ENCODE measurements around the gene CTPS2.
"Not testable (repeated sequence)": the region's sequence is repeated elsewhere in the genome, so short reads cannot be mapped to it uniquely, and the experiment has no call there.

The CTPS2 gene, protein sequence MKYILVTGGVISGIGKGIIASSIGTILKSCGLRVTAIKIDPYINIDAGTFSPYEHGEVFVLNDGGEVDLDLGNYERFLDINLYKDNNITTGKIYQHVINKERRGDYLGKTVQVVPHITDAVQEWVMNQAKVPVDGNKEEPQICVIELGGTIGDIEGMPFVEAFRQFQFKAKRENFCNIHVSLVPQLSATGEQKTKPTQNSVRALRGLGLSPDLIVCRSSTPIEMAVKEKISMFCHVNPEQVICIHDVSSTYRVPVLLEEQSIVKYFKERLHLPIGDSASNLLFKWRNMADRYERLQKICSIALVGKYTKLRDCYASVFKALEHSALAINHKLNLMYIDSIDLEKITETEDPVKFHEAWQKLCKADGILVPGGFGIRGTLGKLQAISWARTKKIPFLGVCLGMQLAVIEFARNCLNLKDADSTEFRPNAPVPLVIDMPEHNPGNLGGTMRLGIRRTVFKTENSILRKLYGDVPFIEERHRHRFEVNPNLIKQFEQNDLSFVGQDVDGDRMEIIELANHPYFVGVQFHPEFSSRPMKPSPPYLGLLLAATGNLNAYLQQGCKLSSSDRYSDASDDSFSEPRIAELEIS

DNA sequence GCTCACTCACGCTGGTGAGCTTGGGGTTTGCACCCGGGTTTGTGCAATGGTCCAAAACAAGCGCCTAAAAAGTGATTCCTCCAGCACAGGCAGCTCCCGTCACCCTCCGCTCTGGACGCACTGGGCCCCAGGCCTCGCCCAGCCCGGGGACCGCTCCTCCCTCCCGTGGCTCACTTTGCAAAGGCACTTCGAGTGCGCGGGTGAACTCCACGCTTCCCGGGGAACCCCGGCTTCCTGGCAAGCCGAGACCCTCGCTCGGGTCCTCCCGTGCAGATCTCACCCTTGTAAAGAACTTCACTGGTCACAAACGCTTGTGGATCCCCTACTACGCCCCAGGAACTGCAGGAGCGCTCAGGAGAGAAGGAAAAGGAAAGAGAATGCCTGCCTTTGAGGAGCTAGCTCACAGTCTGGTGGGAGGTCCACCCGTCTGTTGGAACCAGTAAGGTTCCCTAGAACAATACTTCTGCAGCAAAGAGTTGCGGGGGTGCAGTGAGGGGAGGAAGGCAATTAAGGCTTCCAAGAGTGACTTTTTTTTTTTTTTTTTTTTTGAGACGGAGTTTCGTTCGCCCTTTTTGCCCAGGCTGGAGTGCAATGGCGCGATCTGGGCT is at the start of gene CTPS2:
Gene CTPS2 (minus strand): TSS at position 122 of the 608 bp plus-strand sequence. CDS start 9,767 bp downstream, outside the sequence.
- DNase-seq (ENCODE audit: low read depth) = peak; percentile 29

DNA sequence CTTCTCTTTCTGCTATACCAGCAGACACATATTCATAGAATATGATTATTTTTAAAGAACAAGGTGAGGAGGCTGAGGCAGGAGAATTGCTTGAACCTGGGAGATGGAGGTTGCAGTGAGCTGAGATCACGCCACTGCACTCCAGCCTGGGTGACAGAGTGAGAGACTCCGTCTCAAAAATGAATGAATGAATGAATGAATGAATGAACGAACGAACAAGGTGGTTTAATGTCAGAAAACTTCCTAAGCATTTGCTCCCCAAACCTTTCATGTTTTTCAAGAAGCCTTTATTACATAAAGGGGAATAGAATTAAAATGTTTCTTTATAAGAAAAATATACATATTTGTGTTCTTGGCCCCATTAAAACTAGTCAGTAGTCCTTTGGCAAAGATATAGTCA is 49.0 kb upstream of the CTPS2 start:
- not testable (repeated sequence) for DNase-seq (ENCODE audit: low read depth)

DNA sequence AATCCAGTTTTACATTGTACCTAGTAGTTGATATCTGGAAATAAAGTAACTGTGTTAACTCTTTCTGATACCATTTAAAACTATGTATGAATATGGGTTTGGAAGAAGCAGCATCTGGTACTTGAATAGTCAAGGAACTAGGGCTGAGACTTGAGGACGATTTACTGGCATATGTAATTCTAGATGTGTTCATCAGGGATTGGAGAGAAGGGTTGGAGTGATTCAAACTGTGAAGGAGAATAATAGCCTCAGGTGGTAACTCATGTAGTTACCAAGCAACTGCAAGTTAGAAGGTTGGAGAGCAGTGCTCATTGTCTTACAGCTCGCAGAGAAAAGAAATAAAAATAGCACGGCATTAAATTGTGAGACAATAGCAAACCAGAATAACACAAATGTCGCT is 44.3 kb upstream of the CTPS2 start:
- DNase-seq (ENCODE audit: low read depth) = no peak

DNA sequence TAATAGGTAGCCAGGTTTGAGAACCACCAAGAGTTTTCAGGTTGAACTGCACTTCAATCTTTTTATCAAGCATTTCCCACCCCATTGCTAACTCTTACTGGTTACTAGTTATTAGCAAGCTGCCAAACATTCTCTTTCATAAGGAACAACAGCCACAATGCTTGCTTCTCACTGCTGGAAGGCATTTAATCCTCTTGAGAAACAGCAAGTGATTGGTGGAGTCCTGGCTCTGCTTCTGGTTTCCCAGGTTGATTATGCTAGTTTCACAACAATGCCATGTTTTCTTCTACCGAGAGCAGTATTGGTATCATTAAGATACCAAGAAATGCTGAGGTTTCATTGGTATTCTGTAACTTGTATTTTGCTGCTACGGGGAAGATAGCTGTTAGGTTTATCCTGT is 41.5 kb upstream of the CTPS2 start:
- peak; percentile 67 for DNase-seq (ENCODE audit: low read depth)

DNA sequence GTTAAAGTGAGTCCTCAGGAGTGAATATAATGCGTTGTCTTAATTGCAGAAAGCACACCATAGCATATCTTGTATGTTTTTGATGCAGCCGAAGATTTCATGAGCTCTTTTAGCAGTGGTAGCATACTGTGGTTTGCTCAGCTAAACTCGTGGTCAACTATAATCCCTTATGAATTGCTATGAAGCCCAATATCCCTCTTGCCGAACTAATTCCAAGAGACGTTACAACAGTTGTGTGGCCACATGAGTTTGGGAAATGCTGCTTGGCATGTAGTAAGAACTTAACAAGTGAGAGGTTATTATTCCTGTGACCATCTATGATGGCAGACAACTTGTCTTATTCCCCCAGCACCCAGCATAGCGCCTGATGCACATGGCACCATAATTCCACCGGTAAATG is 37.7 kb upstream of the CTPS2 start:
- peak; percentile 83 for DNase-seq (ENCODE audit: low read depth)

DNA sequence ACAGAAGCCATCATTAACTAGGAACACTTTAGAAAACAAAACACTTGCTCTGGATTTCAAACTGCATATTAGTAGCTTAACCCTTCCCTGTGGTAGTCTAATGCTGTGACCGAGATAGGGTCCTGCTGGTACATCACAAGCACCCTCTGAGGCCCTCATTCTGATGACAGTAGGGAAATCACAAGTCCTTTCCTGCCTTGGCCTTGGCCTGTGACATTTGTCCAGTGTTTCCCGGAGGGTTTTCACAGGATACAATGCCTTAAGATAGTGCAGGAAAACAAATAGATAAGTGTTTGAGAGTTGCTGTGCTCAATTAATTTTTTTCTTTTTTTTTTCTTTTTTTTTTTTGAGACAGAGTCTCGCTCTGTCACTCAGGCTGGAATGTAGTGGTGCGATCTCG is 36.0 kb upstream of the CTPS2 start:
- no peak for DNase-seq (ENCODE audit: low read depth)

DNA sequence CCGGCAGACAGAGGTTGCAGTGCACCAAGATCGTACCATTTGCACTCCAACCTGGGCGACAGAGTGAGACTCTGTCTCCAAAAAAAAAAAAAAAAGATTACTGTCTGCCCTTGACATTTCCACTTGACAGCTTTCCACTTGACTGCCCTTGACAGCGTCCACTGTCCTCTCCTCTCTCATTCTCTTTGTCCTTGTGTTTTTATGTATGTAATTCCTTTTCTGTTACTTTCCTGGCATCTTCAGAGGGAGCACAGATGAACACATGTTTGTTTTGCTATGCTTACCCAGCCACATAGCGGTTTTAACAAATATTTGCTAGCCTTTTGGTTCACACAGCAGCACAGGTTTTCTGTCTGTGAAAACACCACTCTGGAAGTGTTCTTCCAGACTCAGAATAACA is 33.2 kb upstream of the CTPS2 start:
- DNase-seq (ENCODE audit: low read depth) = no peak

DNA sequence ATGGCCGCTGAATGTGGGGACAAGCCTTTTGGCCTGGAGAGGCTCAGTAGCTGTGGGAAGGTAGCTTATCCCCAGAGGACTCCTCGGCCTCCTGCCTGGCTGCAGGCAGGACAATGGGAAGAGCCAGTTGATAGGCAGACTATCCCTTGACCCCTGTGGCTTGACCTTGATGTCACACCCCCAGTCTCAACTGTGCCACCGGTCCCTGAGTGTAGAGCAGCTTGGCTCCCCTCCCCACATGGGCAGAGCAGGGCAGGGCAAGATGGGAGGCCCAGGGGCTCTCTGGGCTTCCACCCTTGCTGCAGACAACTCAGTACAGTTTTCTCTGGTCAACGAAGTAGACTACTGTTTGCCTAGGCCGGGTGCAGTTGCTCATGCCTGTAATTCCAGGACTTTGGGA is 32.6 kb upstream of the CTPS2 start:
- no peak for DNase-seq (ENCODE audit: low read depth)

DNA sequence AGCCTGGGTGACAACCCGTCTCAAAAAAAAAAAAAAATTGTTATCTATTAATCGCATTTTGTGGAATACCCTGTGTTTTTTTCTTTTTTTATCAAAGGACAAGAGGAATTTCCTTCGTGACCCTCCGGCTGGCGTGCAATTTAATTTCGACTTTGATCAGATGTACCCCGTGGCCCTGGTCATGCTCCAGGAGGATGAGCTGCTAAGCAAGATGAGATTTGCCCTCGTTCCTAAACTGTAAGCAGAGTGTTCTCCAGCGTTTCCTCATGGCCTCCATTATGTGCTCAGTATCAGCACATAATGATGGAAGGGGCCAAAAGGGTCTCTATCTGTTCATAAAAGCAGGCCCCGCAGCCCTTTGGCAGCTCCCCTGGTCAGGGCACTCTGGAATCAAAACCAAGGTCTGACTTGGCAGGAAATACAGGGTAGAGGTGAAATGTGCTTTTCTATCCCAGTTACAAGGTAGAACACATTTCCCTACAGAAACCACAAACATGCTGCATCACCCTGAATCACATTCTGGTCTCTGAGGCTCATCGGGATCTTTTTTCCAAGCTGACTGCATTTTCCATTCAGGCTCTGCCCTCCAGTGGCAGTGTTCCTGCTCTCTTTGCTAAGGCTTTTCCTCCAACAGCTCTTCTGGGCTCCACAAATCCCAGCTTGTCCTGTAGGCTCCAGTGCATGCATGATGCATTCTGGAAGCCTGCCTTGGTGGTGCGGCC is 31.3 kb upstream of the CTPS2 start:
- peak; percentile 87 for DNase-seq (ENCODE audit: low read depth)

DNA sequence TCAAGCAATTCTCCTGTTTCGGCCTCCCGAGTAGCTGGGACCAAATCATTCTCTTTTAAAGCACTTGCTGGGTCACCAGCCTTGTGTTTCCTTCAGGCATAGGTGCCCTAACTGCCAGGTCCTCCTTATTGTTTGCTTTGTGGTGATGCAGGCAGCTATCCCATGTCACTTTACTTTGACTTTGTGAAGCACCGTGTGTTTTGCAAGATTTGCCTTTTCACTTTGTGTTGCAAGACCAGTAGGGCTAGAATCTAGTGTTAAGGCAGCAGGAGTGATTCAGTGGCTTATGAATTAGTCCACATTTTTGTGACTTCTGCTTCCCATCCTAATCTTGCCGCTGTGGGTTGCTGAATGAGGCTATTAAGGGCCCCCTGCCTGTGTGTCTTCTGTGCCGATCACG is 27.1 kb upstream of the CTPS2 start:
- peak; percentile 83 for DNase-seq (ENCODE audit: low read depth)

DNA sequence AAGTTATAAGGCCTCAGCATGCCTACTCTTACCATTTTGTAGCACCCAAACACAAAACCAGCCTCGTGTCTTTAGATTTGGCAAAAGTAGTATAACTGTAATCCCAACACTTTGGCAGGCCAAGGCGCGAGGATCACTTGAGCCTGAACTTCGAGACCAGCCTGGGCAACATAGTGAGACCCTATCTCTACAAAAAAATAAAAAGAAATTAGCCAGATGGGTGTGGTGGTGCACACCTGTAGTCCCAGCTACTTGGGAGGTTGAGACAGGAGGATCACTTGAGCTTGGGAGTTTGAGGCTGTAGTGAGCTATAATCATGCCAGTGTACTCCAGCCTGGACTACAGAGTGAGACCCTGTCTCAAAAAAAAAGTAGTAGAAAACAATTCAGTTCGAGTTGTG is 24.6 kb upstream of the CTPS2 start:
- no peak for DNase-seq (ENCODE audit: low read depth)

DNA sequence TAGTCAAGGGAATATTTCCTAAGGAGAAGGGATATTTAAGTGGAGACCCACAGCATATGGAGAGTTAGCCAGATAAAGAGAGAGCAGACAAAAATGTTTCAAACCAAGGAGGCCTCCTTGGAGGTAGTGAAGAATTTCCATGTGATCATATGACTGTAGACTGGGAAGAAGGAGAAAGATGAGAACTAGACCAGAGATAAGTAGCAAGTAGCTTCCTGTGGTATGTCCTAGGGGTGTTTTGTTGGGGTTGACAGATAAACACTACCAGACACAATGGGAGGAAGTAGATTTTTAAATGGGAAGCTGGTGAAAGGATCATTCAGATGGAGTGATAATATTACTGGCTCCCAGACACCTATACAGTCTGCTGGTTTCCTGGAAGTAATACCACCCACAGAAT is 20.5 kb upstream of the CTPS2 start:
- DNase-seq (ENCODE audit: low read depth) = no peak

DNA sequence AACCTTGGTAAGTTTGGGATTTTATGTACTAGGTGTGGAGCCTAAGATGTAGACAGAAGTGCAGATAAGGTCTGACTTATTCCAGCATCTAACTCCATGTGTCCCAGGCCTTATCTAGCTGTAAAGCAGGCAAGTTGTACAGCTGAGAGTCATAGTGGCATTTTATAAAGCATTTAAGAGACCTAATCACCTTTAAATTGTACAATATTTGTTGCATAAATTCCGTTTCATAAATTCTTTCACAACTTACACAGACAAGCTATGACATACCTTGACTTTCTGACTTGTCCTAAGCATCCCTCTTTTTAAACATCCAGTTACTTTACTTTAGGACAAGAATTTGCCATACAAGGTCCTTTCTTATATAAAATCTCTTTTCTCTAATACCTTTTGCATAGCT is 18.0 kb upstream of the CTPS2 start:
- DNase-seq (ENCODE audit: low read depth) = no peak

DNA sequence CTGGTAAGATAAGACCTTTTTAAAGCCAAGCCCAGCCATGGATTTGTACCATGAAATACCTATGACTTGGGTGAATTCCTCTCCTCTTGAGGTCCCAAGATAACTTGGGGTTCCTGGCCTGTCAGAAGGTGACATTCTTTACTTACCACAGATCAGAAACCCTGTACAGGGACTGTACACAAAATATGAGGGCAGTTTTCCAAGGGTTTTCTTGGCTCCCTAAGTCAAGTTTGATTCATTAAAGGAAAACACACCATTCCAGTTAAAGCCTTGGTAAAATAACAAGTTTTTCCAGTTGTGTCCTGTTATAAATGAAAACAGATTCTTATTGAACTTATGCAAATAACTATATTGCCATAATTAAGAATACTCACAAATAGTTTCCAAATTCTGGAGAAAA is 15.2 kb upstream of the CTPS2 start:
- DNase-seq (ENCODE audit: low read depth) = no peak

DNA sequence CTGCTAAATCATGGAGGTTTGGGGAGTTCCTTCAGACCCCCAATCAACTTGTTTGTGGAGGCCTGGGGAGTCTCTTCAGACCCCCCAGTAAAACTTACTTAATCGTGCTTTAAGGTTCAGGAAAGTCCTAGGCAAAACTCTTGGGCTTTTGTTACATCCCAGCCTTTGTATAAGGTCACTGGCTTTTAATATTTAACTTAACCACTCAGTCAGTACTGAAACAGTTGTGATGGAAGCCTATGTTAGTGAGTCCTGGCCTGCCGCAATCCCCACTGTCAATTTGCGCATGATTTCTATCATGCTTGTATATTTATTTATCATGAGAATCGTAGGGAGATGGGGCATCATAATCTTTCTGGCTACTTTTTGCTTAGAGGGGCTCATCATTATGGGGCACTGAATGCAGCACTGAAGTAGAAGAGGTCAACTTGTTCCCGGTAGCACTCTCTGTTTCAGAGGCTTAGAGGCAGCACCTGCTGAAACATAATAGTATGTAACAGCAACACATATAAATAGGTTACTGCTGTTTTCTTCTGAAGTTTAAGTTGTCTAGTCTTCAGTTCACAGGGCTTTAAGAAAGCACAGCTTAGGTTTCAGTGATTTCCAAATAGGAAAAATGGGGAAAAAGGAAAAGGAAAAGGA is 14.0 kb upstream of the CTPS2 start:
- not testable (repeated sequence) for DNase-seq (ENCODE audit: low read depth)

DNA sequence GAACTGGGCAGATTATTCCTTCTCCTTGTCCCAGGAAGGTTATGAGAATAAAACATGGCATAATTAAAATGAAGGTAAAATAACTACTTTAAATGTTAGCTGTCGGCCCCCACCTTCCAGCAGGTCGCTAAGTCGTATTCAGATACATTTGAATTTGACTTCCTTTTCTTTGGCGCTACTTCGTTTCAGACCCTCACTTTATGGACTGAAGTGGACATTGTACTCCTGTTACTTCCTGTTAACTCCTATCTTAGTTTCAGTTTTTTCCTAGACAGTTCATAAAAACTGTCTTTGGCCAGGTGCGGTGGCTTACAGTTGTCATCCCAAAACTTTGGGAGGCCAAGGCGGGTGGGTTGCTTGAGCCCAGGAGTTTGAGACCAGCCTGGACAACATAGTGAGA is 12.6 kb upstream of the CTPS2 start:
- DNase-seq (ENCODE audit: low read depth) = no peak

DNA sequence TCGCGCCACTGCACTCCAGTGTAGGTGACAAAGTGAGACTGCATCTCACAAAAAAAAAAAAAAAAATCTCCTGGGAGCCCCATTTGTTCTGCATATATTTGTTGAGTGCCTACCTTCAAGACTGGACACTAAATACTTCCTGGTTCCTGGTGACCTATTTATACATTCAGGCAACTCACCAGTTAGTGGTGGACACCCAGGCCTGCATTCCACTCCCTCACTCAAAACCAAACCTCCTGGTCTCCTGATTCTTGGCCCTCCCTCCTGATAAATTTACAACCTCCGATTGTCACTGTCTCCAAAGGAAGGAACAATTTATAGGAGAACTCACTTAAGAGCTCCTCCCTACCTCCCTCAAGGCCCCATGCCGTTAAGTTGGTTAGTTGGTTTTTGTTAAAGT is 10.0 kb upstream of the CTPS2 start:
- no peak for DNase-seq (ENCODE audit: low read depth)

DNA sequence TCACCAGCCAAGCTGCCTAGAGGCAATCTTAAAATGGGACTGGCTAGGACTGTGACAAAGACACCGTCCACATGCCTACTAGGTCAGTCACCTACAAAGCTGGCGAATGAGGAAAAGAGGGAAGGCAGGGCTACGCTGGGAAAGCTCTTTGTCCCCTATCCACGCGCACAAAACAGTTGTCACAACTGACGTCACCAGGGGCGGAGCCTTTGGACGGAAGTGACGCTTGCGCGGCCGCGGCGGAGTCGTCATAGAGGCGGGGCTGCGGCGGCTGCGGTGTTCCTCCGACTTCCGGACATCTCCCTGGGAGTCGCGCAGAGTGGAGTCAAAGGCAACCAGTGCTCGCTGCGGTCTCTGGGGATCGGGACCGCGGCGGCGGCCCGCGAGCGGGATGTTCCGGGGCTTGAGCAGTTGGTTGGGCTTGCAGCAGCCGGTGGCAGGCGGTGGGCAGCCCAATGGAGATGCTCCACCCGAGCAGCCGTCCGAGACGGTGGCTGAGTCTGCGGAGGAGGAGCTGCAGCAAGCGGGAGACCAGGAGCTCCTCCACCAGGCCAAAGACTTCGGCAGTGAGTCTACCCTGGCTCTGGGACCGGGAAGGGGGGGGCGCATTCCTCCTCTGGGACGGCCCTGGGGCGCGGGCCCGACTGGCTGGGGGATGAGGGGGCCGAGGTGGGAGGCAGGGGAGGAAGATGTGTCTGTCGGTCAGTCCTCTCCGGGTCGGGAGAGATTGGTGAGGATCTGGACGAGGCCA is 7.0 kb upstream of the CTPS2 start, which contains the start of gene SYAP1:
Gene SYAP1 (plus strand): TSS at position 279 of the 751 bp plus-strand sequence. CDS start 113 bp downstream, at position 392.
- peak; percentile 88 for DNase-seq (ENCODE audit: low read depth)

DNA sequence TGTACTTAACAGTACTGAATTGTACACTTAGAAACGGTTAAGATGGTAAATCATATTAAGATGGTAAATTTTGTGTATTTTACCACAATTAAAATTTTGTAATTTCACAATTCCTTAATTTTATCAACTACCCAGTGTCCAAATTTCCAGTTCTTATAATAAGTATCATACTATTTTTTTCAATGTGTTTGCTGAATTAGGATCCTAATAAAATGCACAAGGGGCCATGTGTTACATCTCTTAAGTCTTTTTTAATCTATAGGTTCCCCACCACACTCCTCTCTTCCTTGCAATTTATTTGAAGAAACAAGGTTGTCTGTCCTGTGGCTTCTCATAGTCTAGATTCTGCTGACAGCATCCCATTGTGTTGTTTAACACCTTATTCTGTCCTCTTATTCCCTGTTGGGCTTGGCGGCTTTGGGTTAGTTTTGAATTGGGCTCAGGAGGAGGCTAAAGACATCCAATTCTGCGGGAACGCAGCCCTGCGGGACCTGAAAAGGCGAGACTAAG is 6.4 kb upstream of the CTPS2 start:
- no peak for DNase-seq (ENCODE audit: low read depth)

DNA sequence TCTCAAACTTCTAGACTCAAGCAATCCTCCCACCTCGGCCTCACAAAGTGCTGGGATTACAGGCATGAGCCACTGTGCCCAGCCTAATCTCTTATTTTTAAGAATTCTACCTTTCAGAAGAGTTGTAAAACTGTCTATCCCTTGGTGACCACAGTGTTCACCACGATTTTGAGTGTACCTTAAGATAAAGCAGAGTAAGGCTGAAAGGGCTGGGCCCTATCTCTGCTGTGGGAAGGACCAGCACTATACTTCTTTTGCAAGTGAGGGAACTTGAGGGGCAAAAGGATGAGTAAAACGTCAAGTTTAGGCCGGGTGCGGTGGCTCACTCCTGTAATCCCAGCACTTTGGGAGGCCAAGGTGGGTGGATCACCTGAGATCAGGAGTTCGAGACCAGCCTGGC is 4.0 kb upstream of the CTPS2 start:
- not testable (repeated sequence) for DNase-seq (ENCODE audit: low read depth)

DNA sequence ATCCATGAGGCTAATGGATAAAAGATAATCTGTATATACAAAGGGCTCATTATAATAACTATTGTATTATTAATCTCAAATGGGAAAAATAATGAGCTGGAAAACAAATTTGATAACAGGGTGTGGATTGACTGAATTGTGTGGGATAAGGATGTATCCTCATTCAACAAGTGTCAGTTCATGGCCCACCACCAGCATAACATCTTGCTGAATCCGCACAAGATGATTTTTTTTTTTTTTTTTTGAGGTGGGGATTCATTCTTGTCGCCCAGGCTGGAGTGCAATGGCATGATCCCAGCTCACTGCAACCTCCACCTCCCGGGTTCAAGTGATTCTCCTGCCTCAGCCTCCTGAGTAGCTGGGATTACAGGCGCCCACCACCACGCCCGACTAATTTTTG is 3.2 kb upstream of the CTPS2 start:
- not testable (repeated sequence) for DNase-seq (ENCODE audit: low read depth)

All from amniotic epithelial cell (primary cell).